NCI-H510A (cell line): ENCODE data around the gene PDGFRB.
"Not testable (repeated sequence)": the region's sequence is repeated elsewhere in the genome, so short reads cannot be mapped to it uniquely, and the experiment has no call there.

Experiments used
- DNase-seq: peaks from one replicate; lab custom pipeline; 2025; lab: John Stamatoyannopoulos, UW

The PDGFRB gene

DNA sequence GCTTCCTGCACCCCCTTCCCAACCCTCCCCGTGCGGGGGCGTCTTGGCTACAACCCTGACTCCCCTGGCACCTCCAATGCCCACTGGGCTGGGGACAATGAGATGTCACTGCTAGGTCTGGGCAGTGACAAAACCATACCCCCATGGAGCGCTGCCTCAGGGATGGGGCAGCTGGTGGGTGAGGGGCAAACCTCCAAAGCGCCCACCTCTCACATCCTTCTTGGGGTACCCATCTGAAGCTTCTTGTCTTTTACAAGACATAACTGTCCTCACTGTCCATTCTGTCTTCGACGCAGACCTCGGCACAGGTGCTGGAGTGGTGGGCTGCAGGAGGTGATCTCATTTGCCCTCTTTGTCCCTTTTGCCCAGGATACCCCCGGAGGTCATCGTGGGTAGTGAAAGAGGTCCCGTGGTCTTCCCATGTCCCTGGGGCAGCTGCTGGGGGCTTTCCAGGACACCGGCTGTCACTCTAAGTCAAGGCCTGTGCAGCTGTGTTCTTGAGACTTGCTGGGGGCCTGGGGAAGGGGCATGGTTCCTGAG lies 41.5 kb downstream of the PDGFRB start:
- no peak for DNase-seq

DNA sequence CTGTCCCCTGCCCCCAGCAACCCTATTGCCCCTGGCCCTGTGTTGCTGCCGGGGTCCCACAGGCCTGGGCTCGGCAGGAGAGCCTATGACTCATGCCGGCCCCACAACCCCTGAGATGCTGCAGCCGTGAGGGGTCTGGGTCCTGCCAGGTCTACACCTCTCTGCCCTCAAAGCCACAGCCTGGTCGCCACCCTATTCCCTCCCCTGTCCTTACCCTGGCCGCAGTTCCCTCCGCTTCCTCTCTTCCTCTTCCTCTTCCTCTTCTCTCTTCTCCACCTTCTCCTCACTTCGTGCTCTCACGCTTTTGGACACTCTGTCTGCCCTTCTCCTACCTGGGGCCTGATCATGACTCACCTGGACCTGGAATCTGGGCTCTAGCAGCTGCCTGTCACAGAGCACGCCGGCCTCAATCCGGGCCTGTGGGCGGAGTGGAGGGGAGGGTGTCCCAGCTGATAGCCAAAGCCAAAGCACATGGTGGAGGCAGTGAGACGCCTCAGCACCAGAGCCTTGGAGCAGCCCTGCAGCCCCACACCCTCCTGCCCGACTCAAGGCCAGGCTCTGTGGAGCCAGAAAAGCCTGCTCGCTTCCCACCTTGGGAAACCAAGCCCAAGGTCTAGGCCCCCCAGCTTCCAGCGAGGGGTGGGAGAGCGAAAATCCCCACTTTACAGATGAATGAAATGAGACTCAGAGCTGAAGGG lies 42.4 kb downstream of the PDGFRB start:
- DNase-seq = no peak

GRCh38 chr5:150112201-150113046 lies 43.2 kb downstream of the PDGFRB start:
- no peak for DNase-seq

DNA sequence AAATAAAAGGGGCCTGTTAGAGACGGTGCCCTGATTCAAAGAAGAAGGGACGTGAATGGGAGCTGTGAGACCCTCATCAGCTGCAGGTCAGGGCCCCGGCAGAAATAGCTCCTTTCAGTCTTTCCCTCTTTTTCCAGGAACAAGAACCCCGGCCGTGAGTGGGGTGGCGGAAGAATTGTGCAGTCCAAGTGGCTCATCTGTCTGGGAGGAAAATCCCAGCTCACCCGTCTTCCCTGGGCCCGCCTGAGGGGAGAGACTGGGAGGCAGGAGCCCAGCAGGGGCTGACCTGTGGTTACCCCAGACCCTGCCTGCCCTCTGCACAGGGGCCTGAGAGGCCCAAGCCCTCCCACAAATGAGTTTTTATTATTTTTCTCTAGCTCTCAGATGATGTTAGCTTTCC lies 44.5 kb downstream of the PDGFRB start:
- DNase-seq = no peak

GRCh38 chr5:150109921-150110320 lies 45.7 kb downstream of the PDGFRB start:
- no peak for DNase-seq

- DNase-seq = no peak
Observed at GRCh38 chr5:150108711-150109514, 46.7 kb downstream of the PDGFRB start.

GRCh38 chr5:150107909-150108447 lies 47.7 kb downstream of the PDGFRB start:
- DNase-seq = no peak

DNA sequence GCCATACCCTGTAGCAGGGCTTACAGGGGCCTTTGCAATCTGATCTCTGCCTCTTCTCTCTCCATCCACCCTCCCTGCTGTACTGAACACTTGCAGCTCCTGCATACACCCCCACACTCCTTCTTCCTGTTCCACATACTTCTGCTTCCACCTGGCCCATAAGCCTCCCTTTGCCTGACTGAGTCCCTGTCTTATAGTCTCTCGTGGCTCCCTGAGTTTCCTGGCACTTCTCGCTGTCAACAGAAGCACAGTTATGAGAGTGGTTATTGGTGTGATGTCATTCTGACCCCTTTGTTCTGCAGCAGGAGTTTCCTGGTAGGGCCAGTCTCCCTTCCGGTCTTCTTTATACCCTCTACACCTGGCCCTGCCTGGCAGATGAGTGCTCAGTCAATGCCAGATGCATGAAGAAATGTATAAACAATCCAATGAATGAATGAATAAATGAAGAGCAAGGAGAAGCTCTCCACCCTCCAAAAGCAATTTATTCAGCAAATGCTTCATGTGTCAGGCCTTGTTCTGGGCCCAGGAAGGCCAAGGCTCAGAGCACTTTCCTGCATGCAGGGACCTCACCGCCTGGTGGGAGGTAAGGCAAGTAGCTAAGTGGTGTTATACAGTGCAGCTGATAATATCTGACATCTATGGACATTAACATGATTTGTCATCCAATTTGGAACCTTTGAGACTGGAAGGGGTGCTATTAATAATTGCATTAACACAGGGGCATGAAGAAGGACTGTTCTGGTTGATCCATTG lies 48.8 kb downstream of the PDGFRB start:
- peak; percentile 61 for DNase-seq

GRCh38 chr5:150105928-150106615 lies 49.6 kb downstream of the PDGFRB start:
- no peak for DNase-seq

DNA sequence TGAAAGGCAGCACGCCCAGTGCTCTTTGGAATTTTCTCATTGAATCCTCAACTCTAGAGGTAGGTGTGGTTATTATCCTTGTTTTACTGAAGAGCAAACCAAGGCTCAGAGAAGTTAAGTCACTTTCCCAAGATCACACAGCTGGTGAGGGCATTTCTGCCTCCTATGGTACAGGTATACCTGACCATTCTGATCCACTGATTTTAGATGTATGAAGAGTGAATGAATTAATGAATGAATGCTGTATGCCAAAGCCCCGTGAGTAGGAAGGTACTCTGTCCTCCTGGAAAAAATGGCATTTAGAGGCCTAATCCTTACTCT lies 51.1 kb downstream of the PDGFRB start:
- no peak for DNase-seq

DNA sequence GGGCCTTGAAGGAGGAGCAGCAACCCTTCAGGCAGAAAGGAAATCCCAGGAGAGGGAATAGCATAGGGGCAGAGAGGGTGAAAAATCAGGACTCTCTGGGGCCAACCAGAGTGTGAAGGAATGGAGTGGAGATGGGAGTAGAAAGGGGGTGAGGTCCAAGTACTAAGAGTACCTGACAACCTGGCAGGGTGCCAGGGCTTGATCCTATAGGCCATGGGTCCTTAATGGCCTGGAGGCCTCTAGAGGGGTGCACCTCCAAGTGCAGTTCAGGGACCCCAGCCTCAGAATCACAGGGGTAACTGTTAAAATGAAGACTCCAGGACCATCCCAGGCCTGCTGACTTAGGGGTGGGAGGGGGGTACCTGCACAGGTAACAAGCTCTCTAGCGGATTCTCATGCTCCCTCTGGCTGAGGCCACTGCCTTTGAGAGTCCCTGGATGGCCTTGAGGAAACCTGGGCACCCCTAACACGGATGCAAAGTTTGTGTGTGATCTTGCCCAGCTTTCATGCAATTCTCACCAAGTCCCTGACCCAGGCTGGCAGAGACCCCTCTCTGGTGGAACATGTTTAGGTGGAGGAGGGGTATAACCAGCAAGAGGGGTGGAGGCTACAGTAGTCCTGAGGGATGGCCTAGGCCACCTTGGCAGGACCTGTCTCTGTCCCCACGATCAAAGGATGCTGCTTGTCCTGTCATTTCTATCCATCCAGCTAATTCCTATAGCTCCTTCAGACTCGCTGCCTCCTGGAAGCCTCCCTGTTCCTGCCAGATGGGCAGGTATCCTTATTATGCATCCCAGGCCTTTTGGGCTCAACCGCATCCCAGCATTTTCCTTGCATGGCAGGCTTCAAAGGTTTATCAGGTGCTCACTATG lies 51.7 kb downstream of the PDGFRB start:
- DNase-seq = no peak

DNA sequence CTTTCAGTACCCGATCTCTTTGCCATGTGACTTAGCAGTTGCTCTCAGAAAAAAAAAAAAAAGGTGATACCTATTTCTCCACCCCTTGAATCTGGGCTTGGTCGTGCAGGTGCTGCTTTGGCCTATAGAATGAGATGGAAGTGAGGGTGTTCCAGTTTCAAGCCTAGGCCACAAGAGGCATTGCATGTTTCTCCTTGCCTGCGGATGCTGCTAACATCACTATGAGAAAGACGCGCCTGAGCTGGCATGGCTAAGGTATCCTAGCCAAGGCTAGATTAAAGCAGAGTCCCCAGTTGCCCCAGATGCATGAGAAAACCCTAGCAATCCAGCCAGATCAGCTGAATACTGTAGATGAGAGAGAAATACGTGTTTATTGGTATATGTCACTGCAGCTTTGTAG lies 54.6 kb downstream of the PDGFRB start:
- DNase-seq = no peak

GRCh38 chr5:150097152-150097551 lies 58.5 kb downstream of the PDGFRB start:
- DNase-seq = no peak

DNA sequence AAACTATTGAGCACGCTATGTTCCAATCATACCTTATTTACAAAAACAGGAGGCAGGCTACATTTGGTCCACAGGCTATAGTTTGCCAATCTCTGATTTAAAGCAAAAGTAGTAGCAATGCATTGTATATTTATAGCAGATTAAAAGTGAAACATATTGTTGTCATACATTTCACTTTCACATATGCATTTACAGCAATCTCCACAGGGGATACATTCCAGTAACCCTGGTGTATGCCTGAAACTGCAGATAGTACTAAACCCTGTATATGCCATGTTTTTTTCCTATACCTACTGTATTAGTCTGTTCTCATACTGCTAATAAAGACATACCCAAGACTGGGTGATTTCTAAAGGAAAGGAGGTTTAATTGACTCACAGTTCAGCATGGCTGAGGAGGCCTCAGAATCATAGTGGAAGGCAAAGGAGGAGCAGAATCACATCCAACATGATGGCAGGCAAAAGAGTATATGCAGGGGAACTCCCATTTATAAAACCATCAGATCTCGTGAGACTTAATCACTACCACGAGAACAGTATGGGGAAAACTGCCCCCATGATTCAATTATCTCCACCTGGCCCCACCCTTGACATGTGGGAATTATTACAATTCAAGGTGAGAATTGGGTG lies 63.4 kb downstream of the PDGFRB start:
- no peak for DNase-seq

DNA sequence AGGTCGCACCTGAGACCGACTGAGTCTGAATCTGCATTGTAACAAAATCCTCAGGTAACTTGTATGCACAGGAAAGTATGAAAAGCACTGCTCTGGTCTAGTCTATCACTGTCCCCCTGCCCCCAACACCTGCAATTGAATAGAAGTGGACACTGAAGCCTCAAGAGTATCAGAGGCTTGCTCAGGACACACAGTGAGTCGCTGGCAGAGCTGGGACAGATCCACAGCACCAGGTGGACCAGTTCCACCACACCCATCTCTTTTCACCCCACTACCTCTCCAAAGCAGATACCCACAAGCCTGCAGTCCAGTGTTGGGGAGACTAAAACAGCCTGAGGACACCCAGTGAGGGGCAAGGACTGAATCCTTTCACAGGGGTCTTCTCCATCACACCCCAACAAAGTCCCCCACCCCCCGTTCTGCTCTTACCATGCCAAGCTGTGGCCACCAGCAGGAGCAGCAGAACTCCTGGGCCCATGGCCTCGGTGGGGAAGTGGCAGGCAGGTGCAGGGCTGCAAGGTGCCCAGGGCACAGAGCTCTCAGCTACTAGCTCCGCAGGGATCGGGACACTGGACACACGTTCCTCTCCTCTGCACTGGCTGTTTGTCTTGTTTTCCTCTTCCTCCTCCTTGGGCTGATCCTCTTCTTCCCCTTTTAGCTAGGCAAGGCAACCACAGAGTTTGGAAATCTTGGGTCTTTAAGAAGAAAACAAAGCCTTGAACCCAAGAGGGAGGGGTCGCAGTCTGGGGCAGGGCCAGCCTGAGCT lies 69.5 kb downstream of the PDGFRB start, which contains the start of gene CSF1R:
CSF1R (minus strand) TSS at position 605 of the 766 bp plus-strand sequence; CDS start at position 478, 127 bp downstream.
- DNase-seq = no peak

DNA sequence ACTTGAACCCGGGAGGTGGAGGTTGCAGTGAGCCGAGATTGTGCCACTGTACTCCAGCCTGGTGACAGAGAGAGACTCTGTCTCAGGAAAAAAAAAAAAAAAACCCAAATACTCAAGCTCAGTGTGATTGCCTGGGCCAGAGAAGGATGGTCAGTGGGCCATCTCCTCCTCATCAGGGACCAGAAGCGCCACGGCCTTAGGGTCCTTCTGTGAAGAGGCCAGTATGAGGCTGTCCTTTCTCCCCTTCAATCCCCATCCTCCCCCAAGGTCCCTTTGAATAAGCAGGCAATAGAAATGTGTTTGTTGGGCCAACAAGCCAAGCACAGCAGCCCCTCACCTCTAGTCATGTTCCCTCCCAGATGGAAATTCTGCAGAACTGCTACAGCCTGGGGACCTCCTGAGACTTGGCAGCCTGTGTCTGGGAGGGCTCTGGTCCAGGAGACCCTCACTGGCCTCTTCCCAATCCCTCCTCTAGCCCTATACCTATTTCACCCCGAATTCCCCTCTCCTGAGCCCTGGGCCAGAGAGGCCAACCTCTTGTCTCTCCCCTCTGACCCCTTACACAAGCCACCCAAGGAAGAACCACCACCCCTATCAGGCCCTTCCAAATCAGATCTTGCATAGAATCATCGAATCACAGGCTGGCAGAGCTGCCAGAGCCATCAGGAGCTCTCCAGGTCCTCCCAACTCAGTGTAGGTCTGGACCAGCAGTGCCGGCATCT lies 70.3 kb downstream of the PDGFRB start:
- DNase-seq = no peak

DNA sequence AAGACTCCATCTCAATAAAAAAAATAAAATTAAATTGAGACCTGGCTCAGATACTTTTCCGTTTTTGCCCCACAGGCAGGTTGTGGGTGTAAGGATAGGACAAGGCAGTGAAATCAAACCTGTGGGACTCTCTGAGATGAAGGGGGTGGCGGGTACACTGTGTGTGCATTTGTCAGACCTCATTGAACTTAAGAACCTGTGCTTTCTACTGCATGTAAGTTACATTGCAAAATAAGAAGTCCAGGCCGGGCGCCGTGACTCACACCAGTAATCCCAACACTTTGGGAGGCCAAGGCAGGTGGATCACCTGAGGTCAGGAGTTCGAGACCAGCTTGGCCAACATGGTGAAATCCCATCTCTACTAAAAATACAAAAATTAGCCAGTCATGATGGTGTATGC lies 70.9 kb downstream of the PDGFRB start:
- not testable (repeated sequence) for DNase-seq

DNA sequence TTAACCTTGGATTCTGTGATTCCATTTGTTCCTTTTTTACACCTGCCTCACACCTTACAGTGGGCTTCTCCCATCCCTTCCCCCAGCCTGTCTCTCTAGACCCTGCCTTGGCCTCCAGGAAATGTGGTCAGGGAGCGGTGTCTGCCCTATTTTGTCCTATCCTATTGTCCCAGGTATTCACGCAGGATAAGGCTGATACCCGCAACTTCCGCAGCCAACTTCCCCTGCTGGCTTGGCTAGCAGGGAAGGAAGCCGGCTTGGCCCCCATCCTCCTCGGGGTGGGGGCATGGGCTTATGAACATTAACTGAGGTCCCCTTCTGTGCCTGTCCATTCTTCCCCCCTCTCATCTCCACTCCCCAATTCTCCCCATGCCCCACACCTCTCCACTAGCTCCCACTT lies 72.8 kb downstream of the PDGFRB start:
- no peak for DNase-seq
